ENCODE data around the gene MUC5B. TPM values are rescaled to one million over a fixed set of nuclear protein-coding genes. Genes with fewer than 3 reads are reported as not detected.
A peak's percentile ranks its signal among the peaks of the same experiment; 100 is the strongest.

Gene MUC5B
- total and polyA plus RNA-seq, 9 donors = 0.01 to 0.33 (median 0.04) TPM; not detected in 2

- no peak for DNase-seq
- H3K4me3 ChIP-seq (ENCODE audit: low read length) = no peak overlapping the region
- peaks cover 24% of the 10 kb centered on the region for H3K4me1 ChIP-seq (ENCODE audit: control insufficient read depth, insufficient read depth, low read length)
Measured at GRCh38 chr11:1295086-1295485, 72.2 kb downstream of the MUC5B start.

DNA sequence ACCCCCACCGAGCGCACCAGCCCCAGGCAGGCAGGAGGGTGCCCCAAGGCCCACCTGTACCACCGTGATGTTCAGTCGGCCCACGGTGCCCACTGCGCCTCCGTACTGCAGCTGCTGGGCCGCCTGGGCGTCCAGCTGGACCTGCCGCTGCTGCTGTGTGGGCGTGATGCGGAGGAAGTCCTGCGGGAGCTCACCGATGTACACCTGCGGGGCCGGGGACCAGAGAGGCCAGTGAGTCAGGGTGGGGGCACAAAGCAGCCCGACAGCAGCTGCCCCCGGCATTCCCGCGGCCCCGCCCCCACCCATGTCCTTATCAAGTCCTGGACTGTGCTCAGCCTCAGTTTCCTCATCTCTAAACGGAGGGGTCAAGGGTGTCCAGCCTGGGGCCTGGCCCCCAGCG lies 72.7 kb downstream of the MUC5B start:
- no peaks in the 10 kb centered on the region for H3K27me3 ChIP-seq (ENCODE audit: control insufficient read depth, insufficient read depth, low read length)
- peaks cover 26% of the 10 kb centered on the region for H3K4me1 ChIP-seq (ENCODE audit: control insufficient read depth, insufficient read depth, low read length)
- 96% methylated on average over 23 of the region's 23 CpGs for WGBS (ENCODE audit: insufficient coverage)
- H3K36me3 ChIP-seq (ENCODE audit: control insufficient read depth, insufficient read depth, low read length) = peaks cover 31% of the 10 kb centered on the region
- no peak overlapping the region for H3K27ac ChIP-seq (ENCODE audit: low read length)
- H3K9me3 ChIP-seq (replicated peaks; ENCODE audit: control insufficient read depth, low read depth, low read length) = no peaks in the 10 kb centered on the region
- no peak for DNase-seq
- H3K4me3 ChIP-seq (ENCODE audit: low read length) = no peak overlapping the region

More at GRCh38 chr11:1295086-1295485, 72.2 kb downstream of the MUC5B start:
- 88% methylated on average over 12 of the region's 22 CpGs for WGBS (ENCODE audit: insufficient coverage)
- H3K27ac ChIP-seq (ENCODE audit: low read length) = no peak overlapping the region
- H3K36me3 ChIP-seq (ENCODE audit: control insufficient read depth, insufficient read depth, low read length) = peaks cover 34% of the 10 kb centered on the region
- no peaks in the 10 kb centered on the region for H3K27me3 ChIP-seq (ENCODE audit: control insufficient read depth, insufficient read depth, low read length)
- H3K9me3 ChIP-seq (replicated peaks; ENCODE audit: control insufficient read depth, low read depth, low read length) = no peaks in the 10 kb centered on the region

GRCh38 chr11:1296287-1296686 lies 73.4 kb downstream of the MUC5B start:
- 100% methylated on average over 5 of the region's 9 CpGs for WGBS (ENCODE audit: insufficient coverage)
- H3K27me3 ChIP-seq (ENCODE audit: control insufficient read depth, insufficient read depth, low read length) = no peaks in the 10 kb centered on the region
- H3K4me3 ChIP-seq (ENCODE audit: low read length) = no peak overlapping the region
- H3K36me3 ChIP-seq (ENCODE audit: control insufficient read depth, insufficient read depth, low read length) = peaks cover 29% of the 10 kb centered on the region
- H3K9me3 ChIP-seq (replicated peaks; ENCODE audit: control insufficient read depth, low read depth, low read length) = no peaks in the 10 kb centered on the region
- H3K4me1 ChIP-seq (ENCODE audit: control insufficient read depth, insufficient read depth, low read length) = peaks cover 27% of the 10 kb centered on the region
- H3K27ac ChIP-seq (ENCODE audit: low read length) = no peak overlapping the region
- no peak for DNase-seq

DNA sequence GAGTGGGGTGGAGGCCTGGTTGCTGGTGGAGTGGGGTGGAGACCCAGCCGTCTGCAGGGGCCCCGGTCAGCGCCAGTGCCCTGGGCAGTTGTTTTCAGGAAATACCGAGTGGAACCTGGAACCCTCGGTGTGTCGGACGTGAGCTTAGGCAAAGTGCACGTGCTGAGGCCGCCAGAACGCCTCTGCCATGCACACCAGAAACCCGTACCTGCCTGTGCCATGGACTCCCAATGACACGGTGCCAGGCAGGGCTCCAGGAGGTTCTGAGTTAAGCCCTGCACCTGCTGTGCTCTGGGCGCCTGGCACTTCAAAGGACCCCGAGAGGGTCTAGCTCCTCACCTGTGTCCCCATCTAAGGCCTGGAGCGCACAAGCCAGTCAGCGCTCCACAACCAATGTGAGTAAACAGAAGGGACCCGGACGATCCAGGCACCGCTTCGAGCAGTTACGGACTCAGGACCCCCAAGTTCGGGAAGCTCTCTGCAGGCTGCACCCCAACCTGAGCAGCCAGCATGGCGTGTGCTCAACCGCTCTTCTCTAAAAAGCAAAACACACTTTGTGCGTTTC lies 74.2 kb downstream of the MUC5B start:
- WGBS (ENCODE audit: insufficient coverage) = 94% methylated on average over 25 of the region's 25 CpGs
- Histone ChIP-seq H3K4me1 (ENCODE audit: control insufficient read depth, insufficient read depth, low read length) (peaks cover 27% of the 10 kb centered on the region), H3K27ac (ENCODE audit: low read length) (no peak overlapping the region)

GRCh38 chr11:1297576-1298473 lies 75.0 kb downstream of the MUC5B start:
- H3K4me1 ChIP-seq (ENCODE audit: control insufficient read depth, insufficient read depth, low read length) = peaks cover 27% of the 10 kb centered on the region
- DNase-seq = no peak
- no peaks in the 10 kb centered on the region for H3K9me3 ChIP-seq (replicated peaks; ENCODE audit: control insufficient read depth, low read depth, low read length)
- H3K4me3 ChIP-seq (ENCODE audit: low read length) = no peak overlapping the region
- no peaks in the 10 kb centered on the region for H3K27me3 ChIP-seq (ENCODE audit: control insufficient read depth, insufficient read depth, low read length)
- H3K27ac ChIP-seq (ENCODE audit: low read length) = no peak overlapping the region
- H3K36me3 ChIP-seq (ENCODE audit: control insufficient read depth, insufficient read depth, low read length) = peaks cover 29% of the 10 kb centered on the region
- 84% methylated on average over 31 of the region's 31 CpGs for WGBS (ENCODE audit: insufficient coverage)

More for the DNA sequence above, 74.2 kb downstream of the MUC5B start:
- H3K36me3 ChIP-seq (ENCODE audit: control insufficient read depth, insufficient read depth, low read length) = peaks cover 29% of the 10 kb centered on the region
- H3K27me3 ChIP-seq (ENCODE audit: control insufficient read depth, insufficient read depth, low read length) = no peaks in the 10 kb centered on the region
- DNase-seq = no peak
- no peak overlapping the region for H3K4me3 ChIP-seq (ENCODE audit: low read length)
- no peaks in the 10 kb centered on the region for H3K9me3 ChIP-seq (replicated peaks; ENCODE audit: control insufficient read depth, low read depth, low read length)

- 69% methylated on average over 19 of the region's 32 CpGs for WGBS (ENCODE audit: insufficient coverage)
- peaks cover 25% of the 10 kb centered on the region for H3K4me1 ChIP-seq (ENCODE audit: control insufficient read depth, insufficient read depth, low read length)
- DNase-seq = peak; percentile 32
Measured at GRCh38 chr11:1298695-1299492, 76.0 kb downstream of the MUC5B start.

DNA sequence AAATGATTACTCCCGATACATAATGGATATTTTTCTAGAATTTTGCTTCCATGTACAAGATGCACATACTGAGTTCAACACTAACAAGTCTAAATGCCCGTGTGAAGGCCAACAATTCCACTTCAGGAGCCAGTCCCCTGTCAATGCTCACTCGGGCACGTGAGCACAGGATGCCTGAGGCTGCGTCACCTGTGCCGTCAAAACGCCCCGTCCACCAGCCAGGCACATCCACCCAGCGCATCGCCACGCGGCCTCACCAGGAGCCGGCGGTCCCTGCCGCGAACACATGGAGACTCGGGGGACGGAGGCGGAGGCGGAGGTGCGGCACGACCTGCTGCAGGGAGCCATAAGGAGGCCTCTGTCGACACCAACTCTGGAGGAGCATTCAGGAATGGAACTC lies 76.8 kb downstream of the MUC5B start:
- H3K27me3 ChIP-seq (ENCODE audit: control insufficient read depth, insufficient read depth, low read length) = no peaks in the 10 kb centered on the region
- no peak overlapping the region for H3K4me3 ChIP-seq (ENCODE audit: low read length)
- 81% methylated on average over 19 of the region's 23 CpGs for WGBS (ENCODE audit: insufficient coverage)
- peaks cover 24% of the 10 kb centered on the region for H3K36me3 ChIP-seq (ENCODE audit: control insufficient read depth, insufficient read depth, low read length)
- no peak for DNase-seq
- no peaks in the 10 kb centered on the region for H3K9me3 ChIP-seq (replicated peaks; ENCODE audit: control insufficient read depth, low read depth, low read length)
- H3K27ac ChIP-seq (ENCODE audit: low read length) = no peak overlapping the region
- H3K4me1 ChIP-seq (ENCODE audit: control insufficient read depth, insufficient read depth, low read length) = peaks cover 26% of the 10 kb centered on the region

More at GRCh38 chr11:1298695-1299492, 76.0 kb downstream of the MUC5B start:
- peaks cover 25% of the 10 kb centered on the region for H3K36me3 ChIP-seq (ENCODE audit: control insufficient read depth, insufficient read depth, low read length)
- H3K27ac ChIP-seq (ENCODE audit: low read length) = no peak overlapping the region
- H3K4me3 ChIP-seq (ENCODE audit: low read length) = no peak overlapping the region
- H3K27me3 ChIP-seq (ENCODE audit: control insufficient read depth, insufficient read depth, low read length) = no peaks in the 10 kb centered on the region
- no peaks in the 10 kb centered on the region for H3K9me3 ChIP-seq (replicated peaks; ENCODE audit: control insufficient read depth, low read depth, low read length)

- H3K9me3 ChIP-seq (replicated peaks; ENCODE audit: control insufficient read depth, low read depth, low read length) = no peaks in the 10 kb centered on the region
- 50% methylated on average over 5 of the region's 7 CpGs for WGBS (ENCODE audit: insufficient coverage)
- DNase-seq = no peak
- no peak overlapping the region for H3K4me3 ChIP-seq (ENCODE audit: low read length)
- no peak overlapping the region for H3K27ac ChIP-seq (ENCODE audit: low read length)
- peaks cover 24% of the 10 kb centered on the region for H3K36me3 ChIP-seq (ENCODE audit: control insufficient read depth, insufficient read depth, low read length)
- peaks cover 26% of the 10 kb centered on the region for H3K4me1 ChIP-seq (ENCODE audit: control insufficient read depth, insufficient read depth, low read length)
- H3K27me3 ChIP-seq (ENCODE audit: control insufficient read depth, insufficient read depth, low read length) = no peaks in the 10 kb centered on the region
Measured at GRCh38 chr11:1300121-1300520, 77.3 kb downstream of the MUC5B start.

GRCh38 chr11:1300569-1301187 lies 77.8 kb downstream of the MUC5B start:
- DNase-seq = no peak
- no peaks in the 10 kb centered on the region for H3K9me3 ChIP-seq (replicated peaks; ENCODE audit: control insufficient read depth, low read depth, low read length)
- peak overlapping the region; percentile 29 for H3K27ac ChIP-seq (ENCODE audit: low read length)
- peaks cover 22% of the 10 kb centered on the region for H3K36me3 ChIP-seq (ENCODE audit: control insufficient read depth, insufficient read depth, low read length)
- 77% methylated on average over 17 of the region's 28 CpGs for WGBS (ENCODE audit: insufficient coverage)
- H3K4me1 ChIP-seq (ENCODE audit: control insufficient read depth, insufficient read depth, low read length) = peaks cover 26% of the 10 kb centered on the region
- H3K27me3 ChIP-seq (ENCODE audit: control insufficient read depth, insufficient read depth, low read length) = no peaks in the 10 kb centered on the region
- no peak overlapping the region for H3K4me3 ChIP-seq (ENCODE audit: low read length)

All from muscle of leg (tissue), 11 donors.